Natural killer cell treated with Interleukin-12 subunit alpha and Interleukin-12 subunit beta and Interleukin-15 and Interleukin-18, amount 100 ng/mL, for 72 hours (primary cell): ENCODE data around the gene RAC2. TPM values are rescaled to one million over a fixed set of nuclear protein-coding genes. Genes with fewer than 3 reads are reported as not detected.

Experiments used
- ATAC-seq, 2 donors: fragments of 150-1000 bp; cut with Tn5 transposase in 1 of 2; sonication (Bioruptor Pico), chemical (Tn5 transposase) in 1 of 2; 2 replicates each; pipeline ENCODE4 v1.10.0; 2021
- DNase-seq: peaks from one replicate; pipeline ENCODE4 v3.0.0; 2022; ENCODE audit warnings: low spot score
- H3K27ac Mint-ChIP-seq, 2 donors: 1 replicate in 1 of 2; 2 replicates in 1 of 2; pipeline ENCODE4 v1.8.0; 2022; ENCODE audit warnings: mixed read lengths in 2 of 2, mild to moderate bottlenecking in 1 of 2, moderate library complexity in 1 of 2
- H3K27me3 Mint-ChIP-seq, 2 donors: 1 replicate in 1 of 2; 2 replicates in 1 of 2; pipeline ENCODE4 v1.8.0; 2022; ENCODE audit warnings: mixed read lengths in 2 of 2
- H3K36me3 Mint-ChIP-seq: one replicate; pipeline ENCODE4 v1.8.0; 2022; ENCODE audit warnings: mixed read lengths
- H3K4me1 Mint-ChIP-seq, 2 donors: 1 replicate in 1 of 2; 2 replicates in 1 of 2; pipeline ENCODE4 v1.8.0; 2022; ENCODE audit warnings: low read depth in 2 of 2, mixed read lengths in 2 of 2, mild to moderate bottlenecking in 1 of 2
- H3K4me3 Mint-ChIP-seq: one replicate; pipeline ENCODE4 v1.8.0; 2022; ENCODE audit warnings: mixed read lengths
- H3K9me3 Mint-ChIP-seq: 2 replicates; pipeline ENCODE4 v1.8.0; 2022; ENCODE audit warnings: mixed read lengths
- total RNA-seq, 2 donors: library from RNA; stranded (reverse); gene quantifications; one replicate each; pipeline ENCODE4 v1.2.3, GENCODE V29; 2022

RAC2 gene
- total RNA-seq = 1,000 to 10,000 TPM in 1 of 2 donors, 100 to 1,000 TPM in 1; 666 to 1,078 TPM

DNA sequence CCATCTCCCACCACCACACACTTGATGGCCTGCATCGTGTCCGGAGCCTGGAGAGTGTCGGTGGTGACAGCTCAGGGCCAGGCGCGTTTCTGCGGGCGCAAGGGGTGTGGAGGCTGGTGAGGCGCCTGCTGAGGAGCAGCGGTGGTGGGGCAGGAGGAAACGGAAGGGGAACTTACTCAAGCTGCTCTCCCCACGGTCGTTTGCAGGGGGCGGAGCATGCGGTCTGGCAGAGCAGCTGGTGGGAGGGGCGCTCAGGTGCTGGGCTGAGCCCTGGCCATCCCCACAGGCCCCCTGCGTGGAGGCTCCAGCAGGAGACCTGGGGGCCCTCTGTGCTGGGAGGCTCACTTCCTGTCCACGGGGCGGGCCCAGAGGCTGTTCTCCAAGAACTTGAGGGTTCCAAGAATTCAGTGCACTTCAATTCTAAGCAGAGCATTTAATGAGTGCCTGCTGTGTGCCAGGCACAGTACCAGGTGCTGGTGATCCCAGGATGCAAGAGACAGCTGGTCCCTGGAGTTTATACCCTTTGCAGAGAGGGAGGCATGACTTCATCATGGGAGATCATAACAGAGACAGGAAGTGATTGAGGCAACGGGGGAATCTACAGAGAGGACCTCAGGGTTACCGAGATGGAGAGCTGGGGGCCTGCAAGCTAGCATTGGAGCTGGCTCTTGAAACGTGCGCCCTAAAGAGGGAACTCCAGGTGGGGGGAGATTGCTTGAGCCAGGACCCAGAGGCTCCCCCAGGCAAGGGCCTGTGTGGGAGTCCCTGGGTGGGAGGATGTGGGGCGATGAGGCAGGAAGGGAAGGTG, at the start of gene RAC2:
RAC2 (minus strand) TSS at position 156 of the 808 bp plus-strand sequence; CDS start at position 35, 121 bp downstream.
- peak; percentile 74 to 82 for ATAC-seq
- Mint-ChIP-seq H3K9me3 (no peaks in the 10 kb centered on the region), H3K36me3 (peaks cover 18% of the 10 kb centered on the region)

DNA sequence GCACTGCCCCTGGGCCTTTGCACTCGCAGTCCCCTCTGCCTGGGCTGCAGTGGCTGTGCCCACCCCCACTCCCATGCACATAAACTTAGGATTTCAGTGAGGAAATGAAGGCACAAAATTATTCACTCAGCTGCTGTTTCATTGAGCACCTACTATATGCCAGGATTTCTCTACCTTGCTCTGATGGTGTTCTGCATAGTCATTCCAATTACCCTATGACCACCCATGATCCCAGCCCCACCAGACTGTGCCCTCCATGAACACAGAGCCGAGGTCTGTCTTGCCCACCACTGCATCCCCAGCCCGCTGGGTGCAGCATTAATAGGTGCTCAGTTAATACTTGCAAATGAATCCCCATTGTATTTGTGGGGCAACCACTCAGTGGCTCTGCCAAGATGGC, 49.1 kb upstream of the RAC2 start:
- peaks cover 10% of the 10 kb centered on the region for H3K36me3 Mint-ChIP-seq
- no peaks in the 10 kb centered on the region for H3K9me3 Mint-ChIP-seq
- no peak overlapping the region for H3K4me3 Mint-ChIP-seq
- DNase-seq = no peak
- no peak for ATAC-seq
- peaks cover 48 to 60% of the 10 kb centered on the region in 2 donors for H3K4me1 Mint-ChIP-seq
- no peaks in the 10 kb centered on the region for H3K27me3 Mint-ChIP-seq
- H3K27ac Mint-ChIP-seq = peak overlapping the region; percentile 36 to 65

More for the DNA sequence above, at the start of gene RAC2:
- Mint-ChIP-seq H3K27me3 (no peaks in the 10 kb centered on the region), H3K27ac (peak within 1 kb of the TSS; percentile 99 to 100), H3K4me1 (peaks cover 45 to 52% of the 10 kb centered on the region in 2 donors), H3K4me3 (peak within 1 kb of the TSS; percentile 97)
- DNase-seq = peak; percentile 94

DNA sequence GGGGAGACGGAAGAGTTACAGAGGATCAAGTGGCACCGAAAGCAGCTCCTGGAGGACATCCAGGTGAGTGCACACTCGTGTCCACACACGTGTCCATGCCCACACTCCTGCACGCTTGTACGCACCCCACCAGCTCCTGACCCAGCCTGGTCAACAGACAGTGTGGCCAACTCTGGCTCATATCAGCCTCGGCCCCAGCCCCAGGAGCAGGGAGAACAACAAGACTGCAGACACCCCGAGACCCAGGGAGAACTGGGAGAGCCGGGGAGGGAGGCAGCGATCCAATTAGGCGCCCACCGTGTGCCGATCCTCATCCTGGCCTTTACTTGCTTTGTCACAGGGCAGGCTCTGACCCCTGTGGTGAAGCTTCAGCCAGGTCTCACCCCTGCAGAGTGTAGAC, 48.6 kb upstream of the RAC2 start:
- no peak overlapping the region for H3K4me3 Mint-ChIP-seq
- peaks cover 45 to 59% of the 10 kb centered on the region in 2 donors for H3K4me1 Mint-ChIP-seq
- no peaks in the 10 kb centered on the region for H3K27me3 Mint-ChIP-seq
- peak overlapping the region; percentile 64 to 65 for H3K27ac Mint-ChIP-seq
- no peaks in the 10 kb centered on the region for H3K9me3 Mint-ChIP-seq
- ATAC-seq (no peak), DNase-seq (no peak)
- peaks cover 10% of the 10 kb centered on the region for H3K36me3 Mint-ChIP-seq

DNA sequence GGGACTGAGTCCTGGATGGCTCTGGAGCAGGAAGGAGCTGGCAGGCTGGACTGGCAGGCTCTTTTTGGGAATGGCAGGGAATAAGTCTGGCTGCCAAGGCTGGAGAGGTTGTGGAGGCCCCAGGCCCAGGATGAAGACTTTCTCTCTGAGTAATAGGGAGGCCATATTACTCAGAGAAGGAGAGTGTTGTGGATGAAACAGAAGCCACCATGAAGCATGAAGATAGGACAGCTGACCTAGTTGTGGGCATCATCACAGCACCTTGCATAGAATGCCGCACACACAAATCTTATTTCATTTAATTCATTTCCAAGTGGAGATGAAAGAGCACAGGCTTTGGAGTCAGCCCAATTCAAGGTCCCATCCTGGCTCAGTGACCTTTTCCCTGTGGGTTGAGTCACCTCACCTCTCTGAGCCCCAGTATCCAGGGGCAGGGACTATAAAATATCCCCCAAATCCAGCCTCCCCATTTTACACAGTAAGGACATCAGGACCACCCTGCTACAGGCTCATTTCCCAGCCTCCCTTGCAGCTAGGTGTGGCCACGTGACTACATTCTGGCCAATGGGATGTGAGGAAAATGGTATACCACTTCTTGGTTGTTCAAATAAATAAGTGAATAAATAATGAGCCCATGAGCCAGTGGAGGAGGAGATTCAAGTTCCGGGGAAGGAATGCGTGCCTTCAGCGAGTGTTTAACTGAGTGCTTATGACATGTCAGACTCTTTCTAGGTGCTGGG, 47.7 kb upstream of the RAC2 start:
- Mint-ChIP-seq H3K4me1 (peaks cover 52 to 65% of the 10 kb centered on the region in 2 donors), H3K36me3 (peaks cover 10% of the 10 kb centered on the region), H3K9me3 (no peaks in the 10 kb centered on the region), H3K27ac (peak overlapping the region; percentile 74 to 87), H3K4me3 (no peak overlapping the region), H3K27me3 (no peaks in the 10 kb centered on the region)
- DNase-seq (no peak), ATAC-seq (no peak)

DNA sequence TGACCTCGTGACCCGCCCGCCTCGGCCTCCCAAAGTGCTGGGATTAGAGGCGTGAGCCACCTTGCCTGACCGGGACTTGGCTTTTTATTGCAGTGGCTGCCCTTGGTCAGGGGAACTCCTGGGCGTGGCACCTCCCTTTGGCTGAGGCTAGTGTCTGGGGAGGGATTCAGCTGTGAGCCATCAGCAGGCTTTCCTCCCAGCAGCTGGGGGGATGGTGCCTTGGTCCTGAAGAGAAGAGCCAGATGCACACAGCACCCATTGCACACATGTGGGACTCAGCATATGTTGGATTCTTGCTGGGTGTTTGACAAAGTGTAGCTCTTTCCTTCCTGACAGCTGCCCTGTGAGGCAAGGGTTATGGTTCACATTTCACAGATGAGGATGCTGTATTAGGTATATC, 46.7 kb upstream of the RAC2 start:
- H3K27ac Mint-ChIP-seq = peak overlapping the region; percentile 53 to 74
- H3K4me1 Mint-ChIP-seq = peaks cover 62 to 75% of the 10 kb centered on the region in 2 donors
- H3K9me3 Mint-ChIP-seq = no peaks in the 10 kb centered on the region
- H3K27me3 Mint-ChIP-seq = no peaks in the 10 kb centered on the region
- no peak for ATAC-seq
- H3K4me3 Mint-ChIP-seq = no peak overlapping the region
- H3K36me3 Mint-ChIP-seq = peaks cover 10% of the 10 kb centered on the region
- DNase-seq = no peak

DNA sequence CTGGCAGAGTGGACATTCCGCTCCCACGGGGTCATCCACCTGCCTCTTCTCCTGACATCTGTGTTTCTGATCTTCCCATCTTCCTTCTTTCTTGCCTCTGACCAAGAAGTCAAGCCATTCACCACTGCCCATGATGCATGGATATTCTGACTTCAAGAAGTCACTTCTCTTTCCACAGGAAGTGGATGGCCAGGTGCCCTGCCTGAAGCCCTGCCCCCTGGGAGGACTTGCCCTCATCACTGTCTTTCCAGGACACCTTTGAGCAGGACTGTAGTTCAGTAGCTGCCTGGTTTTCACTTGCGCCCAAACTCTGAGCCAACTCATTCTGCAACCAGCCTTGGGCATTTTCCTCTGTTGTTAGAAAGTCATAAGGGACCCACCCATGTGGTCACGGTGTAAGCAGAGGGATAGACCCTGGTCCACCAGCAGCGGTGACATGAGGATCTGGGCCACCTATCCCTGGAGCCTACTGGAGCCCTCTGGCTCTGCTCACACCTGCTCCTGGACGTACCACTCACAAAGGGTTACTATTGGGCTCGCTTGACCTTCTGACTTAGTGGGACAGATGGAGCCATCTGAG, 45.2 kb upstream of the RAC2 start:
- Mint-ChIP-seq H3K36me3 (peaks cover 10% of the 10 kb centered on the region), H3K27ac (peak overlapping the region; percentile 53 to 74), H3K4me3 (peak overlapping the region; percentile 48), H3K9me3 (no peaks in the 10 kb centered on the region), H3K4me1 (peaks cover 74 to 80% of the 10 kb centered on the region in 2 donors), H3K27me3 (no peaks in the 10 kb centered on the region)
- DNase-seq (no peak), ATAC-seq (peak; percentile 20 to 22)

DNA sequence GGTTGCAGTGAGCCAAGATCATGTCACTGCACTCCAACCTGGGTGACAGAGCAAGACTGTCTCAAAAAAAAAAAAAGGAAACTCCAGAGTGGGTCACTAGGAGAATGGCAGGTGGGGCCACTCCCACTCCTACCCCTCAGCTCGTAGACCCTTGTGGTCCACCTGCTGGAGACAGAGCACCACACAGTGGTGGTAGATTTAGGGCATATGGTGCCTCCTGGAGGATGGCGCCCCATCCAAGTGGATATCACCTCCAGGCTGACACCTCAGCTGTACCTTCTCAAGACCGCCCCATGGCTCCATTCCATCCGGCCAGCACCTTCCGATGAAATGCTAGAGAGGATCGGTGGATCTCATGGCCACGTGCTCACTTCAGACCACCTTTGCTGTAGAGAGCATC, 44.5 kb upstream of the RAC2 start:
- H3K9me3 Mint-ChIP-seq = no peaks in the 10 kb centered on the region
- peaks cover 10% of the 10 kb centered on the region for H3K36me3 Mint-ChIP-seq
- no peak overlapping the region for H3K4me3 Mint-ChIP-seq
- peak overlapping the region; percentile 53 to 74 for H3K27ac Mint-ChIP-seq
- H3K4me1 Mint-ChIP-seq = peaks cover 72 to 81% of the 10 kb centered on the region in 2 donors
- no peaks in the 10 kb centered on the region for H3K27me3 Mint-ChIP-seq
- ATAC-seq (no peak), DNase-seq (no peak)

DNA sequence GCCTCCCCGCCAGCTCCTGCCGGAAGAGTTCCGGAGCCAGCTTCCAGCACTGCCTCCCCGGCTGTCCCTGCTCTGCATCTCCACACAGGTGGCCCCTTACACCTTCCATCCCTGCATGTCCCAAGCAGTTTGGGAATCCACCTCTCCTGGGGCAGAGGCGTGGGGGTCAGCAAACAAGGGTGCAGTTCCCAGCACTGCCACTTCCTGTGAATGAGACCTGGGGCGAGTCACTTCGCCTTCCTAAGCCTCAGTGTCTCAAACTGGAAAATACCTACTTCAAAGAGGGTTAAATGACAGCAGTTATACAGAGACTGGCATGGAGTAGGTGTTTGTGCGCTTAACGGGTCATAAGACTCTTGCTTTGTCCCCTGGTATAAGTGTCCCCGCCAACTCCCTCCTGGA, 43.5 kb upstream of the RAC2 start:
- H3K36me3 Mint-ChIP-seq = peaks cover 10% of the 10 kb centered on the region
- peaks cover 80 to 82% of the 10 kb centered on the region in 2 donors for H3K4me1 Mint-ChIP-seq
- H3K27me3 Mint-ChIP-seq = no peaks in the 10 kb centered on the region
- no peak for DNase-seq
- H3K4me3 Mint-ChIP-seq = peak overlapping the region; percentile 53
- H3K9me3 Mint-ChIP-seq = no peaks in the 10 kb centered on the region
- H3K27ac Mint-ChIP-seq = peak overlapping the region; percentile 81 to 99
- peak in 1 of 2 donors; percentile 25 for ATAC-seq

DNA sequence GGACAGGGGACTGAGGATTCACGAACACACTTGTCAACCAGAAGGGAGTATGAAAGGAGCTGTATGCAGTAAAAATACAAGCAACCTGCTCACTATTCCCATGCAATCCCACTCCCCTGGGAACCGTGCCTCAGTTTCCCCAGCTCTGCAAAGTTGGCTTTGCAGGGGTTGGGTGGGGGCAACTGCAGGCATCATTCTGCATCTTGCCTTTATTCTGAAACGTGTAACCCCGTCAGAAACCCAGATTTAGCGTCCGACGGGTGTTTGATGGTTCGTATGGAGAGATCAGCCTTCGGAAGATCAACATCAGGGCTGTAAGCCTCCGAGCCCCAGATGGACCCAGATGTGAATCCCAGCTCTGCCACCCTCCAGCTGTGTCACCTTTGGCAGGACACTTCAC, 41.9 kb upstream of the RAC2 start:
- H3K27me3 Mint-ChIP-seq = no peaks in the 10 kb centered on the region
- H3K9me3 Mint-ChIP-seq = no peaks in the 10 kb centered on the region
- peaks cover 82 to 86% of the 10 kb centered on the region in 2 donors for H3K4me1 Mint-ChIP-seq
- no peaks in the 10 kb centered on the region for H3K36me3 Mint-ChIP-seq
- peak overlapping the region; percentile 53 for H3K4me3 Mint-ChIP-seq
- DNase-seq (no peak), ATAC-seq (no peak)
- peak overlapping the region; percentile 98 to 99 for H3K27ac Mint-ChIP-seq

DNA sequence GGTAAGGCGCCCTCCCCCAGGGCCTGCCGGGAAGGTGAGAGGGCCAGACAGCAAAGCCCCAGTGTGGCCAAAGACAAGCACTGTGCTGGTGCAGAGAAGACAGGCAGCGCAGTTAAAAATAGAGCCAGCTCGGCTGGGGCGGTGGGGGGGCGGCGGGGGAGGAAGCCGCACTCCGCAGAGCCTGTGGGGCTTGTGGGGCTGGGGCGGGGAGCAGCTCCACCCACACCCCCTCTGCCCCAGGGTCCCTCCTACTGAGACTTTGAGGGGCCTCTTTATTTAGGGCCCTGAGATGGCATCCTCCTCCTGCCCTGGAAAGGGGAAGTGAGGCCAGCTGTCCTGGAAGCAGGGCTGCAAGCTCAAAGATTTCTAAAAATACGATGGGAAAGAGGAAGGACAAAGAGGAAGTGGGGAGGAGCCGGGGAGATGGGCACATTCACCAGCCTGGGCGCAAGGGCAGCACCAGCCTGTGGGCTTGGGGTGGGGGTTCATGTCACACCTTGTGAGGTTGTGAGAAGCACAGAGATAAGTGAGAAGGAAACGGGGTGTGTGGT, 40.8 kb upstream of the RAC2 start:
- peak overlapping the region; percentile 98 to 99 for H3K27ac Mint-ChIP-seq
- peak overlapping the region; percentile 98 for H3K4me3 Mint-ChIP-seq
- no peaks in the 10 kb centered on the region for H3K27me3 Mint-ChIP-seq
- ATAC-seq (peak; percentile 60 to 67), DNase-seq (no peak)
- peaks cover 83 to 84% of the 10 kb centered on the region in 2 donors for H3K4me1 Mint-ChIP-seq
- no peaks in the 10 kb centered on the region for H3K9me3 Mint-ChIP-seq
- no peaks in the 10 kb centered on the region for H3K36me3 Mint-ChIP-seq

DNA sequence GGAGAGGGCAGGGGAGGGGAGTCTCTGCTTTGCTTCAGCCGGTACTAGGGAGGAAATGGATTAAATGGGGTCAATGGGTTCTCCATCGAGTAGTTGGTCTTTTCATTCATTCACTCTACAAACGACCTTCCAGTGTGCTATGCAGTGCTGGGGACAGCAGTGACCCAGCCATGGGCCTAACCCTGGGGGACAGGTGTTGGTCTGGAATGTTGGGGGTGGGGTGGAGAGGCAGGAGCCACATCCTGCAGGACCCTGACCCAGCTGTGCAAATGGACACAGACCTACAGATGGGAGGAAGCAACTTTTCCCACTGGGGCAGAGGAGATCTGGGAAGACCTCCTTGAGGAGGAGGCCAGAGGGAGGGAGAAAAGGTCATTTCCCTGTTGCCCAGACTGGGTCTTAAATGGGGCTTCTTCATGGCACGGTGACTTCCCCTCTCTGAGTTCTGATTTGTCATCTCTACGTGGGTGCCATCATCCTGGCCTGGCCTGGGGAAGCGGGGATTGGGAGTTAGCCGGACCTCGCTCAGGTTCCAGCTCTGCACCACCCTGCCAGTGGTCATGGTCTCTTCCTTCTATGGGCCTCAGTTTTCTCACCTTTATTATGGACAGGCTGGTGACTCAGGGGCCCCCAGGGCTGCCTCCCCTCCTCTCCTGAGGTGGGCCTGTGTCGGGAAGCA, 40.2 kb upstream of the RAC2 start:
- H3K36me3 Mint-ChIP-seq = no peaks in the 10 kb centered on the region
- DNase-seq (no peak), ATAC-seq (peak; percentile 24 to 33)
- H3K4me1 Mint-ChIP-seq = peaks cover 83 to 84% of the 10 kb centered on the region in 2 donors
- no peaks in the 10 kb centered on the region for H3K9me3 Mint-ChIP-seq
- peak overlapping the region; percentile 98 for H3K4me3 Mint-ChIP-seq
- H3K27me3 Mint-ChIP-seq = no peaks in the 10 kb centered on the region
- peak overlapping the region; percentile 98 to 99 for H3K27ac Mint-ChIP-seq

DNA sequence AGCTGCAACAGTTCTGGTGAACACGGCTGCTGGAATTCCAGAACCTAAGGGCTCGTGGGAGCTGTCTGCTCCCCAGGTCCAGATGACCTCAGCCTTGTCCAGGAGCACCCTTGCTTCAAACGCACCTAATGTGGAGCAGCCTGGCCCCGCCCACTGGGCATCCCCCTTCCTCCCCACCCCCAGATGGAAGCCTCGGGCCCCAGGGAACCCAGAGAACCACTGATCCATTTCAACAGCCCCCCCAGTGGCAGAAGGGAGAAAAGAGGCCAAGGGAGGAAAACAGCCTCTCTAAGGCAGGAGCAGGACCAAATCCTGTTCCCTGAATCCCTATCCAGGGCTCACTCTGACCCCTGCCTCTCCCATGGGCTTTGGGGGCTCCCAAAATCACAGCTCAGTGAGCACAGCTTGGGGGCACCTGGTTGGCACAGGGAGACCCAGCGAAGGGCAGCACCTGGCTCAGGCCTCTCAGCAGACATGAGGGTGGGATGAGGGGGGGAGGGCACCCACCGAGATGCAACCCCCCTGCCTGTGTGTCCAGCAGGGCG, 39.4 kb upstream of the RAC2 start:
- Mint-ChIP-seq H3K9me3 (no peaks in the 10 kb centered on the region), H3K36me3 (no peaks in the 10 kb centered on the region), H3K27ac (peak overlapping the region; percentile 98 to 99), H3K4me3 (peak overlapping the region; percentile 98), H3K4me1 (peaks cover 82 to 86% of the 10 kb centered on the region in 2 donors), H3K27me3 (no peaks in the 10 kb centered on the region)
- ATAC-seq (no peak), DNase-seq (no peak)

DNA sequence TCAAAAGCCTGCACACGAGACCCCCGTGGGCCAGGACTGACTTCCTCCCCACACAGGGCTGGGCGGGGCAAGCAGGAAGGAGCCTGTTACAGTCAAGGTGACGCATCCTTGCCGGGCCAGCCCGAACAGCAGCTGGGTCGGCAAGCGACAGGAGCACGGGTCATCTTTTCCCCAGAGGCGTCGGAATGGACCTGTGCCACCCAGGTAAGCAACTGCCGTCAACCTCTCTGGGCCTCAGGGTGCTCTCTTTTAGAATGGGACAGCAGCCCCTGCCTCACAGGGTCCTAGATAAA, 38.3 kb upstream of the RAC2 start, which contains the start of gene CYTH4:
CYTH4 (plus strand) TSS at position 124 of the 293 bp plus-strand sequence; CDS start at position 186, 62 bp downstream.
- Mint-ChIP-seq H3K27ac (peak within 1 kb of the TSS; percentile 98 to 99), H3K4me3 (peak within 1 kb of the TSS; percentile 98), H3K36me3 (no peaks in the 10 kb centered on the region), H3K4me1 (peaks cover 83 to 85% of the 10 kb centered on the region in 2 donors), H3K27me3 (no peaks in the 10 kb centered on the region), H3K9me3 (no peaks in the 10 kb centered on the region)
- peak; percentile 87 to 89 for ATAC-seq
- peak; percentile 87 for DNase-seq
